HL-60 (cell line): Measurements from ENCODE around the gene MED26.

Experiments used
- CTCF ChIP-seq: IDR thresholded peaks from one replicate; pipeline ENCODE4 v1.5.1; 2011; ENCODE audit warnings: low read length, control low read depth, inconsistent platforms; ENCODE audit not compliant: insufficient read depth
- POLR2AphosphoS5 ChIP-seq: IDR thresholded peaks from 2 replicates; pipeline ENCODE4 v1.6.1; 2012; ENCODE audit warnings: low read depth
- TF ChIP-seq, protein P1 (sequence below): IDR thresholded peaks from 2 replicates; pipeline ENCODE4 v1.6.1; 2012; ENCODE audit warnings: low read depth; ENCODE audit not compliant: insufficient replicate concordance

DNA sequence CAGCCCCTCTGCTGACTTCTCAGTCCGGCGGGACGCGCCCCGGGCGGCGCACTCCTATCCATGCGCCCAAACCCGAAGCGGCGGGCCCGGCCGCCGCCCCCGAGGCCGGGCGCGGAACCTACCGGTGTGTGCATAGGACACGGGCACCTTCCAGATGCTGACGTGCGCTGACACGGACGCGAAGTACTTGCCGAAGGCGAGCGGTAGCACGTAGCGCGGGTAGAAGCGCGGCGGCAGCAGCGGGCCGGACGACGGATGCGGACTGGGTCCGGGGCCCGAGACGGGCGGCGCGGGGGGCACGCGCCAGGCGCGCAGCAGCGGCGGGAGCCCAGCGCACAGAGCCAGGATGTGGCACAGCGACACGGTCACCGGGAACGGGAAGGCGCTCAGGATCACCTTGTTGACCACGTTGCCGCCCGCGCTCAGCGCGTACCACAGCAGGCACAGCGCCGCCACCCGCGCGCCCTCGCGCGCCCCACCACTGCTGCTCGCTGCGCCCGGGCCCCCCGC lies 56.1 kb downstream of the MED26 start:
- no peak for TF ChIP-seq CTCF
- TF ChIP-seq, protein P1, sequence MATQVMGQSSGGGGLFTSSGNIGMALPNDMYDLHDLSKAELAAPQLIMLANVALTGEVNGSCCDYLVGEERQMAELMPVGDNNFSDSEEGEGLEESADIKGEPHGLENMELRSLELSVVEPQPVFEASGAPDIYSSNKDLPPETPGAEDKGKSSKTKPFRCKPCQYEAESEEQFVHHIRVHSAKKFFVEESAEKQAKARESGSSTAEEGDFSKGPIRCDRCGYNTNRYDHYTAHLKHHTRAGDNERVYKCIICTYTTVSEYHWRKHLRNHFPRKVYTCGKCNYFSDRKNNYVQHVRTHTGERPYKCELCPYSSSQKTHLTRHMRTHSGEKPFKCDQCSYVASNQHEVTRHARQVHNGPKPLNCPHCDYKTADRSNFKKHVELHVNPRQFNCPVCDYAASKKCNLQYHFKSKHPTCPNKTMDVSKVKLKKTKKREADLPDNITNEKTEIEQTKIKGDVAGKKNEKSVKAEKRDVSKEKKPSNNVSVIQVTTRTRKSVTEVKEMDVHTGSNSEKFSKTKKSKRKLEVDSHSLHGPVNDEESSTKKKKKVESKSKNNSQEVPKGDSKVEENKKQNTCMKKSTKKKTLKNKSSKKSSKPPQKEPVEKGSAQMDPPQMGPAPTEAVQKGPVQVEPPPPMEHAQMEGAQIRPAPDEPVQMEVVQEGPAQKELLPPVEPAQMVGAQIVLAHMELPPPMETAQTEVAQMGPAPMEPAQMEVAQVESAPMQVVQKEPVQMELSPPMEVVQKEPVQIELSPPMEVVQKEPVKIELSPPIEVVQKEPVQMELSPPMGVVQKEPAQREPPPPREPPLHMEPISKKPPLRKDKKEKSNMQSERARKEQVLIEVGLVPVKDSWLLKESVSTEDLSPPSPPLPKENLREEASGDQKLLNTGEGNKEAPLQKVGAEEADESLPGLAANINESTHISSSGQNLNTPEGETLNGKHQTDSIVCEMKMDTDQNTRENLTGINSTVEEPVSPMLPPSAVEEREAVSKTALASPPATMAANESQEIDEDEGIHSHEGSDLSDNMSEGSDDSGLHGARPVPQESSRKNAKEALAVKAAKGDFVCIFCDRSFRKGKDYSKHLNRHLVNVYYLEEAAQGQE: no peak
- no peak for TF ChIP-seq POLR2AphosphoS5
